T-cell (primary cell): ENCODE results near the gene SNX8. TPM values are rescaled to one million over a fixed set of nuclear protein-coding genes. Genes with fewer than 3 reads are reported as not detected.

Experiments used
- ATAC-seq, 4 experiments: fragments of 200-7000 bp in 3 of 4; fragments of 150-1000 bp in 1 of 4; cut with Tn5 transposase; replicated peaks in 1 of 4; 1 replicate in 3 of 4; 2 replicates in 1 of 4; pipeline ENCODE4 v1.10.0; 2021; ENCODE audit warnings: moderate library complexity in 3 of 4, mild to moderate bottlenecking in 2 of 4, moderate number of reproducible peaks in 1 of 4
- CTCF ChIA-PET, 2 donors: fragments of 300-600 bp; sonication (Branson Sonifier 250); formaldehyde crosslinking; loops; one replicate each; lab custom pipeline; 2022; ENCODE audit warnings: antibody characterized with exemption in 2 of 2; lab: Charles Lee
- POLR2A ChIA-PET, 2 donors: fragments of 300-600 bp; sonication (Branson Sonifier 250); formaldehyde crosslinking; loops; one replicate each; lab custom pipeline; 2022; ENCODE audit warnings: antibody characterized with exemption in 2 of 2; lab: Charles Lee
- DNase-seq, 35 experiments: peaks; one replicate each; pipeline versions ENCODE4 v3.0.0 to v3.0.0-alpha.2; 2013 to 2023
- H3K27ac ChIP-seq: one replicate; pipeline ENCODE4 v1.5.1; 2013; ENCODE audit warnings: low read length
- H3K27me3 ChIP-seq, 2 experiments: replicated peaks in 1 of 2; 1 replicate in 1 of 2; 2 replicates in 1 of 2; pipeline versions ENCODE4 v1.6.1 to v1.7.0; 2013; ENCODE audit warnings: low read length in 1 of 2, mixed read lengths in 1 of 2; ENCODE audit not compliant: control insufficient read depth in 2 of 2, insufficient read depth in 2 of 2; ENCODE audit errors: extremely low read depth in 1 of 2
- H3K36me3 ChIP-seq, 2 donors: 1 replicate in 1 of 2; 2 replicates in 1 of 2; pipeline versions ENCODE4 v1.6.1 to v1.7.0; 2013; ENCODE audit warnings: low read length in 1 of 2; ENCODE audit not compliant: control insufficient read depth in 2 of 2, insufficient read depth in 1 of 2; ENCODE audit errors: extremely low read depth in 1 of 2
- H3K4me1 ChIP-seq, 2 experiments: 1 replicate in 1 of 2; 2 replicates in 1 of 2; pipeline versions ENCODE4 v1.6.1 to v1.7.0; 2013; ENCODE audit warnings: low read length in 2 of 2, mixed read lengths in 1 of 2; ENCODE audit not compliant: insufficient read depth in 2 of 2, control insufficient read depth in 1 of 2; ENCODE audit errors: extremely low read depth in 1 of 2
- H3K4me3 ChIP-seq, 2 donors: 1 replicate in 1 of 2; 2 replicates in 1 of 2; pipeline versions ENCODE4 v1.5.1 to v1.7.0; 2013; ENCODE audit warnings: mild to moderate bottlenecking in 2 of 2, low read length in 1 of 2, moderate library complexity in 1 of 2; ENCODE audit not compliant: control insufficient read depth in 1 of 2; ENCODE audit errors: extremely low read depth in 1 of 2
- H3K9me3 ChIP-seq: 2 replicates; pipeline ENCODE4 v1.7.0; 2013
- H3K27ac Mint-ChIP-seq, 2 donors: one replicate each; pipeline ENCODE4 v1.8.0; 2020 to 2021; ENCODE audit warnings: mild to moderate bottlenecking in 2 of 2, mixed read lengths in 2 of 2
- H3K27me3 Mint-ChIP-seq, 2 donors: one replicate each; pipeline ENCODE4 v1.8.0; 2021 to 2022; ENCODE audit warnings: mixed read lengths in 2 of 2
- H3K36me3 Mint-ChIP-seq: one replicate; pipeline ENCODE4 v1.8.0; 2021; ENCODE audit warnings: mixed read lengths
- H3K4me1 Mint-ChIP-seq, 3 donors: one replicate each; pipeline ENCODE4 v1.8.0; 2020 to 2022; ENCODE audit warnings: mixed read lengths in 3 of 3, mild to moderate bottlenecking in 1 of 3
- H3K4me3 Mint-ChIP-seq, 3 donors: one replicate each; pipeline ENCODE4 v1.8.0; 2020 to 2022; ENCODE audit warnings: mild to moderate bottlenecking in 3 of 3, mixed read lengths in 3 of 3, moderate library complexity in 3 of 3
- H3K9me3 Mint-ChIP-seq, 3 donors: one replicate each; pipeline ENCODE4 v1.8.0; 2020 to 2022; ENCODE audit warnings: mixed read lengths in 3 of 3
- WGBS: methylation state at CpG from one replicate; pipeline ENCODE4 v1.1.5; 2013; ENCODE audit warnings: missing lambda C conversion rate; ENCODE audit not compliant: insufficient coverage; 5-methylcytosine and 5-hydroxymethylcytosine counted together
- total RNA-seq, 35 experiments: library from RNA in 6 of 35; stranded (reverse) in 6 of 35; fragments of 120-200 nt in 1 of 35; gene quantifications; one replicate each; pipeline versions ENCODE4 v1.2.1 to v1.2.4 and lab custom pipeline; 2013 to 2026

Gene SNX8
- total RNA-seq, 5 donors from 2014 or later (not counting 1 experiment from before 2014, with no cell fraction given), result 8.4 to 14.6 (median 9.9) TPM

- no peak overlapping the region for H3K4me3 ChIP-seq
- H3K9me3 ChIP-seq, result no peaks in the 10 kb centered on the region
- ATAC-seq (no peak), DNase-seq (no peak)
- no peaks in the 10 kb centered on the region for H3K9me3 Mint-ChIP-seq
- no peak overlapping the region for H3K27ac Mint-ChIP-seq
- H3K27me3 Mint-ChIP-seq, result no peaks in the 10 kb centered on the region
- peaks cover 5% of the 10 kb centered on the region for H3K36me3 Mint-ChIP-seq
- no peaks in the 10 kb centered on the region for H3K36me3 ChIP-seq
- H3K27ac ChIP-seq, result no peak overlapping the region
- H3K27me3 ChIP-seq, result no peaks in the 10 kb centered on the region
- CTCF ChIA-PET, result no interaction called here
- H3K4me1 ChIP-seq, result no peaks in the 10 kb centered on the region
- H3K4me1 Mint-ChIP-seq, result peaks cover 0 to 4% (median 0%) of the 10 kb centered on the region in 3 donors
- POLR2A ChIA-PET, result interaction anchor here in 1 of 2 donors (0.7 kb wide), 1 partner anchor 18 kb away, joined by 6 read pairs; no protein-coding TSS in a partner anchor
- no peak overlapping the region for H3K4me3 Mint-ChIP-seq
- WGBS, result 97% methylated on average over 12 of the region's 14 CpGs
Measured at GRCh38 chr7:2282185-2282751, 32.0 kb downstream of the SNX8 start.

- Mint-ChIP-seq H3K27ac (no peak overlapping the region), H3K9me3 (no peaks in the 10 kb centered on the region), H3K27me3 (no peaks in the 10 kb centered on the region), H3K36me3 (peaks cover 12% of the 10 kb centered on the region), H3K4me3 (no peak overlapping the region), H3K4me1 (peaks cover 0 to 4% (median 0%) of the 10 kb centered on the region in 3 donors)
- Histone ChIP-seq H3K27ac (no peak overlapping the region), H3K4me3 (no peak overlapping the region), H3K9me3 (no peaks in the 10 kb centered on the region), H3K27me3 (no peaks in the 10 kb centered on the region), H3K36me3 (no peaks in the 10 kb centered on the region), H3K4me1 (no peaks in the 10 kb centered on the region)
- POLR2A ChIA-PET, result no interaction called here
- WGBS, result 92% methylated on average over 5 of the region's 9 CpGs
- CTCF ChIA-PET, result no interaction called here
- DNase-seq (no peak), ATAC-seq (no peak)
Measured at GRCh38 chr7:2281541-2281940, 32.7 kb downstream of the SNX8 start.

- Mint-ChIP-seq H3K27me3 (no peaks in the 10 kb centered on the region), H3K27ac (no peak overlapping the region), H3K4me3 (no peak overlapping the region), H3K9me3 (no peaks in the 10 kb centered on the region), H3K4me1 (peaks cover 0 to 4% (median 0%) of the 10 kb centered on the region in 3 donors), H3K36me3 (peaks cover 12% of the 10 kb centered on the region)
- WGBS, result 83% methylated on average over 1 of the region's 2 CpGs
- Histone ChIP-seq H3K36me3 (no peaks in the 10 kb centered on the region), H3K4me1 (no peaks in the 10 kb centered on the region), H3K4me3 (no peak overlapping the region), H3K27me3 (no peaks in the 10 kb centered on the region), H3K9me3 (no peaks in the 10 kb centered on the region), H3K27ac (no peak overlapping the region)
- DNase-seq (no peak), ATAC-seq (no peak)
- ChIA-PET CTCF (no interaction called here), POLR2A (interaction anchor here (0.6 to 0.7 kb wide), 2 partner anchors 10 to 685 kb away, joined by 3 read pairs; no protein-coding TSS in a partner anchor)
Measured at GRCh38 chr7:2280424-2280823, 33.8 kb downstream of the SNX8 start.

GRCh38 chr7:2279896-2280295 lies 34.3 kb downstream of the SNX8 start:
- H3K27me3 Mint-ChIP-seq, result no peaks in the 10 kb centered on the region
- ATAC-seq (no peak), DNase-seq (no peak)
- no peaks in the 10 kb centered on the region for H3K9me3 Mint-ChIP-seq
- ChIA-PET CTCF (no interaction called here), POLR2A (interaction anchor here in 1 of 2 donors (0.6 kb wide), 1 partner anchor 684 kb away, joined by 3 read pairs; no protein-coding TSS in a partner anchor)
- Histone ChIP-seq H3K4me1 (no peaks in the 10 kb centered on the region), H3K9me3 (no peaks in the 10 kb centered on the region), H3K4me3 (no peak overlapping the region), H3K36me3 (no peaks in the 10 kb centered on the region), H3K27me3 (no peaks in the 10 kb centered on the region), H3K27ac (no peak overlapping the region)
- WGBS, result no CpG with 5 or more reads among the region's 4 CpGs
- H3K36me3 Mint-ChIP-seq, result peaks cover 12% of the 10 kb centered on the region
- peaks cover 0 to 4% (median 0%) of the 10 kb centered on the region in 3 donors for H3K4me1 Mint-ChIP-seq
- H3K4me3 Mint-ChIP-seq, result no peak overlapping the region
- no peak overlapping the region for H3K27ac Mint-ChIP-seq

- DNase-seq, result no peak
- H3K4me3 Mint-ChIP-seq, result no peak overlapping the region
- ChIA-PET CTCF (no interaction called here), POLR2A (interaction anchor here in 1 of 2 donors (0.6 kb wide), 1 partner anchor 1327 kb away, joined by 5 read pairs; no protein-coding TSS in a partner anchor)
- Histone ChIP-seq H3K9me3 (no peaks in the 10 kb centered on the region), H3K4me3 (no peak overlapping the region), H3K4me1 (no peaks in the 10 kb centered on the region), H3K27me3 (no peaks in the 10 kb centered on the region), H3K27ac (no peak overlapping the region), H3K36me3 (peaks cover 0 to 8% of the 10 kb centered on the region in 2 donors)
- H3K9me3 Mint-ChIP-seq, result no peaks in the 10 kb centered on the region
- H3K4me1 Mint-ChIP-seq, result peaks cover 0 to 4% (median 0%) of the 10 kb centered on the region in 3 donors
- H3K27me3 Mint-ChIP-seq, result no peaks in the 10 kb centered on the region
- ATAC-seq, result no peak
- H3K36me3 Mint-ChIP-seq, result peaks cover 16% of the 10 kb centered on the region
- 99% methylated on average over 8 of the region's 11 CpGs for WGBS
- no peak overlapping the region for H3K27ac Mint-ChIP-seq
Measured at GRCh38 chr7:2278026-2278425, 36.2 kb downstream of the SNX8 start.

GRCh38 chr7:2276107-2276506 lies 38.1 kb downstream of the SNX8 start:
- ChIA-PET POLR2A (no interaction called here), CTCF (no interaction called here)
- no peak overlapping the region for H3K4me3 ChIP-seq
- ATAC-seq (no peak), DNase-seq (no peak)
- no peaks in the 10 kb centered on the region for H3K9me3 Mint-ChIP-seq
- H3K27me3 ChIP-seq, result no peaks in the 10 kb centered on the region
- H3K27ac ChIP-seq, result no peak overlapping the region
- H3K4me3 Mint-ChIP-seq, result no peak overlapping the region
- peaks cover 6 to 12% of the 10 kb centered on the region in 2 donors for H3K36me3 ChIP-seq
- H3K9me3 ChIP-seq, result no peaks in the 10 kb centered on the region
- WGBS, result 98% methylated on average over 18 of the region's 18 CpGs
- peaks cover 0 to 4% (median 0%) of the 10 kb centered on the region in 3 donors for H3K4me1 Mint-ChIP-seq
- no peaks in the 10 kb centered on the region for H3K27me3 Mint-ChIP-seq
- peaks cover 23% of the 10 kb centered on the region for H3K36me3 Mint-ChIP-seq
- no peaks in the 10 kb centered on the region for H3K4me1 ChIP-seq
- H3K27ac Mint-ChIP-seq, result no peak overlapping the region
